Osteoblast (primary cell): Measurements from ENCODE around the gene OR56A4. TPM values are rescaled to one million over a fixed set of nuclear protein-coding genes. Genes with fewer than 3 reads are reported as not detected.

ENCODE experiments used
- DNase-seq: peaks from one replicate; pipeline ENCODE4 v3.0.0; 2011; ENCODE audit warnings: low spot score, mixed read lengths; ENCODE audit not compliant: insufficient read length; ENCODE audit errors: missing footprints
- H2AFZ ChIP-seq: 2 replicates; pipeline ENCODE4 v1.6.0; 2011; ENCODE audit warnings: mild to moderate bottlenecking, low read length
- H3K27ac ChIP-seq: 2 replicates; pipeline ENCODE4 v1.5.1; 2011; ENCODE audit warnings: mild to moderate bottlenecking, low read depth, low read length, moderate library complexity
- H3K27me3 ChIP-seq: 2 replicates; pipeline ENCODE4 v1.6.0; 2012; ENCODE audit warnings: mild to moderate bottlenecking, control low read depth, inconsistent platforms, low read length, moderate library complexity; ENCODE audit not compliant: insufficient read depth
- H3K36me3 ChIP-seq: 2 replicates; pipeline ENCODE4 v1.5.1; 2011; ENCODE audit warnings: mild to moderate bottlenecking, low read length, control low read depth, moderate library complexity; ENCODE audit not compliant: insufficient read depth
- H3K4me1 ChIP-seq: 2 replicates; pipeline ENCODE4 v1.5.1; 2011; ENCODE audit warnings: mild to moderate bottlenecking, low read length, control low read depth, moderate library complexity; ENCODE audit not compliant: insufficient read depth
- H3K4me2 ChIP-seq: 2 replicates; pipeline ENCODE4 v1.6.0; 2011; ENCODE audit warnings: mild to moderate bottlenecking, low read length; ENCODE audit not compliant: insufficient read depth
- H3K4me3 ChIP-seq: fragments of 200-600 bp; sonication (generic); 3 replicates; pipeline ENCODE4 v1.5.1; 2012; ENCODE audit warnings: mild to moderate bottlenecking, low read length, inconsistent platforms; ENCODE audit not compliant: insufficient read depth
- H3K79me2 ChIP-seq: 2 replicates; pipeline ENCODE4 v1.6.0; 2012; ENCODE audit warnings: mild to moderate bottlenecking, low read length, control low read depth, inconsistent platforms; ENCODE audit not compliant: insufficient read depth
- H3K9me3 ChIP-seq: 2 replicates; pipeline ENCODE4 v1.5.1; 2011; ENCODE audit warnings: low read depth, low read length, control low read depth
- H4K20me1 ChIP-seq: 2 replicates; pipeline ENCODE4 v1.6.0; 2012; ENCODE audit warnings: mild to moderate bottlenecking, low read length, control low read depth; ENCODE audit not compliant: insufficient read depth
- CTCF ChIP-seq: IDR thresholded peaks from 2 replicates; pipeline ENCODE4 v1.5.1; 2011; ENCODE audit warnings: mild to moderate bottlenecking, low read depth, low read length, moderate library complexity; ENCODE audit errors: extremely low read depth
- total RNA-seq: library from RNA; depleted of rRNA; stranded (reverse); fragments of >200 nt; gene quantifications from 2 replicates; pipeline ENCODE4 v1.2.3, GENCODE V29; 2012

Gene OR56A4
- total RNA-seq, 1 donor: not detected

GRCh38 chr11:5986885-5987284, 19.9 kb downstream of the OR56A4 start, which contains the start of gene OR52L1:
Gene OR52L1, minus strand, starts transcription at chr11:5986985. Its CDS starts 55 bp downstream, at chr11:5986930.
- H2AFZ ChIP-seq: no peak within 1 kb of the TSS
- H4K20me1 ChIP-seq: no peaks in the 10 kb centered on the region
- no peak for DNase-seq
- no peak within 1 kb of the TSS for H3K4me3 ChIP-seq
- H3K36me3 ChIP-seq: no peaks in the 10 kb centered on the region
- no peak within 1 kb of the TSS for H3K4me2 ChIP-seq
- H3K27ac ChIP-seq: no peak within 1 kb of the TSS
- no peak for TF ChIP-seq CTCF
- no peaks in the 10 kb centered on the region for H3K79me2 ChIP-seq
- H3K4me1 ChIP-seq: no peaks in the 10 kb centered on the region
- H3K27me3 ChIP-seq: no peaks in the 10 kb centered on the region
- H3K9me3 ChIP-seq: peaks cover 3% of the 10 kb centered on the region

- peaks cover 3% of the 10 kb centered on the region for H3K9me3 ChIP-seq
- H3K4me3 ChIP-seq: no peak overlapping the region
- no peak overlapping the region for H2AFZ ChIP-seq
- no peaks in the 10 kb centered on the region for H3K36me3 ChIP-seq
- H3K4me1 ChIP-seq: no peaks in the 10 kb centered on the region
- H3K27me3 ChIP-seq: no peaks in the 10 kb centered on the region
- no peaks in the 10 kb centered on the region for H3K79me2 ChIP-seq
- H3K27ac ChIP-seq: no peak overlapping the region
- no peak overlapping the region for H3K4me2 ChIP-seq
- no peak for TF ChIP-seq CTCF
- DNase-seq: no peak
- no peaks in the 10 kb centered on the region for H4K20me1 ChIP-seq
These were observed 23.3 kb downstream of the OR56A4 start for GRCh38 chr11:5983443-5983842.

- no peak overlapping the region for H3K27ac ChIP-seq
- no peak overlapping the region for H3K4me3 ChIP-seq
- no peaks in the 10 kb centered on the region for H3K4me1 ChIP-seq
- H3K4me2 ChIP-seq: no peak overlapping the region
- H3K27me3 ChIP-seq: no peaks in the 10 kb centered on the region
- H3K9me3 ChIP-seq: no peaks in the 10 kb centered on the region
- no peak for DNase-seq
- no peaks in the 10 kb centered on the region for H4K20me1 ChIP-seq
- no peak overlapping the region for H2AFZ ChIP-seq
- no peak for TF ChIP-seq CTCF
- no peaks in the 10 kb centered on the region for H3K36me3 ChIP-seq
- H3K79me2 ChIP-seq: no peaks in the 10 kb centered on the region
These were observed 33.2 kb downstream of the OR56A4 start for GRCh38 chr11:5973530-5973929.

GRCh38 chr11:5968394-5968793, 38.4 kb downstream of the OR56A4 start, which contains the start of gene OR56A5:
Gene OR56A5, minus strand, starts transcription at chr11:5968494. Its CDS starts 0 bp downstream, at chr11:5968494.
- Histone ChIP-seq H3K9me3 (no peaks in the 10 kb centered on the region), H4K20me1 (no peaks in the 10 kb centered on the region), H3K4me1 (no peaks in the 10 kb centered on the region), H2AFZ (no peak within 1 kb of the TSS), H3K27me3 (no peaks in the 10 kb centered on the region), H3K36me3 (no peaks in the 10 kb centered on the region), H3K27ac (no peak within 1 kb of the TSS), H3K4me3 (no peak within 1 kb of the TSS), H3K79me2 (no peaks in the 10 kb centered on the region), H3K4me2 (no peak within 1 kb of the TSS)
- no peak for TF ChIP-seq CTCF
- DNase-seq: no peak
